Liver (tissue), 9 donors: ENCODE data around the gene OSBPL1A. TPM values are rescaled to one million over a fixed set of nuclear protein-coding genes. Genes with fewer than 3 reads are reported as not detected.

Experiments
- DNase-seq: peaks from one replicate; pipeline ENCODE4 v3.0.0-alpha.2; 2017; ENCODE audit warnings: low spot score
- H3K27ac ChIP-seq, 2 donors: one replicate each; pipeline ENCODE4 v1.7.0; 2013; ENCODE audit warnings: inconsistent platforms in 2 of 2, low read length in 2 of 2, control low read depth in 1 of 2, low read depth in 1 of 2, mild to moderate bottlenecking in 1 of 2
- H3K27me3 ChIP-seq, 4 donors: one replicate each; pipeline versions ENCODE4 v1.6.1 to v1.7.0; 2013; ENCODE audit warnings: low read length in 3 of 4, inconsistent platforms in 1 of 4, mild to moderate bottlenecking in 1 of 4, moderate library complexity in 1 of 4; ENCODE audit not compliant: control insufficient read depth in 4 of 4, insufficient read depth in 4 of 4
- H3K36me3 ChIP-seq, 4 donors: one replicate each; pipeline versions ENCODE4 v1.6.1 to v1.7.0; 2013; ENCODE audit warnings: low read length in 3 of 4, mild to moderate bottlenecking in 3 of 4, low read depth in 1 of 4, moderate library complexity in 1 of 4; ENCODE audit not compliant: control insufficient read depth in 4 of 4, insufficient read depth in 3 of 4
- H3K4me1 ChIP-seq, 4 donors: one replicate each; pipeline versions ENCODE4 v1.6.1 to v1.7.0; 2013; ENCODE audit warnings: low read length in 3 of 4, mild to moderate bottlenecking in 3 of 4, moderate library complexity in 1 of 4; ENCODE audit not compliant: control insufficient read depth in 4 of 4, insufficient read depth in 4 of 4
- H3K4me3 ChIP-seq, 3 donors: one replicate each; pipeline versions ENCODE4 v1.6.1 to v1.7.0; 2013; ENCODE audit warnings: low read length in 3 of 3, control low read depth in 1 of 3, low read depth in 1 of 3, mild to moderate bottlenecking in 1 of 3
- H3K9ac ChIP-seq, 2 donors: one replicate each; pipeline ENCODE4 v1.7.0; 2013; ENCODE audit warnings: low read length in 2 of 2, mild to moderate bottlenecking in 2 of 2, moderate library complexity in 2 of 2, control low read depth in 1 of 2, low read depth in 1 of 2
- H3K9me3 ChIP-seq, 4 donors: one replicate each; pipeline versions ENCODE4 v1.6.1 to v1.7.0; 2013; ENCODE audit warnings: low read length in 3 of 4; ENCODE audit not compliant: control insufficient read depth in 4 of 4
- CTCF ChIP-seq: fragments of 150-350 bp; IDR thresholded peaks from 2 replicates; pipeline ENCODE4 v1.5.1; 2017; ENCODE audit warnings: improper control_type of control experiment, low read depth, low read length; ENCODE audit not compliant: missing input control
- EGR1 ChIP-seq, 2 donors: IDR thresholded peaks; 2 replicates each; pipeline ENCODE4 v1.6.1; 2016 to 2018; ENCODE audit warnings: antibody characterized with exemption in 2 of 2, low read depth in 2 of 2
- GABPA ChIP-seq, 2 donors: IDR thresholded peaks in 1 of 2; conservative IDR thresholded peaks in 1 of 2; 2 replicates each; pipeline ENCODE4 v1.6.1; 2016; ENCODE audit warnings: antibody characterized with exemption in 2 of 2, mild to moderate bottlenecking in 1 of 2, moderate library complexity in 1 of 2
- HNF4G ChIP-seq: IDR thresholded peaks from 2 replicates; pipeline ENCODE4 v1.6.1; 2016; ENCODE audit warnings: antibody characterized with exemption
- JUND ChIP-seq, 2 donors: IDR thresholded peaks; 2 replicates each; pipeline ENCODE4 v1.6.1; 2016; ENCODE audit warnings: antibody characterized with exemption in 2 of 2
- MAX ChIP-seq: IDR thresholded peaks from 2 replicates; pipeline ENCODE4 v1.6.1; 2016; ENCODE audit warnings: antibody characterized with exemption
- NR2F2 ChIP-seq: IDR thresholded peaks from 2 replicates; pipeline ENCODE4 v1.6.1; 2016; ENCODE audit warnings: antibody characterized with exemption
- RAD21 ChIP-seq, 2 donors: IDR thresholded peaks; 2 replicates each; pipeline ENCODE4 v1.6.1; 2016; ENCODE audit warnings: antibody characterized with exemption in 2 of 2, mild to moderate bottlenecking in 2 of 2
- REST ChIP-seq: IDR thresholded peaks from 2 replicates; pipeline ENCODE4 v1.6.1; 2016; ENCODE audit warnings: antibody characterized with exemption, mild to moderate bottlenecking
- SP1 ChIP-seq: IDR thresholded peaks from 2 replicates; pipeline ENCODE4 v1.6.1; 2018; ENCODE audit warnings: antibody characterized with exemption, mild to moderate bottlenecking
- TAF1 ChIP-seq: conservative IDR thresholded peaks from 2 replicates; pipeline ENCODE4 v1.6.1; 2016; ENCODE audit warnings: antibody characterized with exemption, mild to moderate bottlenecking
- WGBS: extraction: QIAGEN DNeasy Blood & Tissue Kit; methylation state at CpG from one replicate; pipeline ENCODE4 v1.1.7; 2013; 5-methylcytosine and 5-hydroxymethylcytosine counted together
- polyA plus RNA-seq, 2 donors: library from polyadenylated mRNA; stranded (reverse) in 1 of 2; unstranded in 1 of 2; fragments of 200-250 nt in 1 of 2; fragments of >200 nt in 1 of 2; fragmentation: Nextera tagmentation in 1 of 2; extraction: Ambion mirVana in 1 of 2; gene quantifications; one replicate each; pipeline versions ENCODE4 v1.2.1 to v1.2.3, GENCODE V29; 2013 to 2015
- total RNA-seq, 2 donors: library from RNA; depleted of rRNA; stranded (reverse); fragments of >200 nt; gene quantifications; one replicate each; pipeline ENCODE4 v1.2.3, GENCODE V29; 2014
- TF ChIP-seq, protein P1 (sequence below): IDR thresholded peaks from 2 replicates; pipeline ENCODE4 v1.6.1; 2016; ENCODE audit warnings: antibody characterized with exemption
- TF ChIP-seq, protein P2 (sequence below): IDR thresholded peaks from 2 replicates; pipeline ENCODE4 v1.6.1; 2016; ENCODE audit warnings: antibody characterized with exemption
- donor health status: healthy.
- donor health status: healthy.
- donor health status: healthy.
- donor health status: healthy.
- donor health status: healthy.

Gene OSBPL1A
- total and polyA plus RNA-seq, 4 donors, result 5.4 to 12.6 (median 8.9) TPM

DNA sequence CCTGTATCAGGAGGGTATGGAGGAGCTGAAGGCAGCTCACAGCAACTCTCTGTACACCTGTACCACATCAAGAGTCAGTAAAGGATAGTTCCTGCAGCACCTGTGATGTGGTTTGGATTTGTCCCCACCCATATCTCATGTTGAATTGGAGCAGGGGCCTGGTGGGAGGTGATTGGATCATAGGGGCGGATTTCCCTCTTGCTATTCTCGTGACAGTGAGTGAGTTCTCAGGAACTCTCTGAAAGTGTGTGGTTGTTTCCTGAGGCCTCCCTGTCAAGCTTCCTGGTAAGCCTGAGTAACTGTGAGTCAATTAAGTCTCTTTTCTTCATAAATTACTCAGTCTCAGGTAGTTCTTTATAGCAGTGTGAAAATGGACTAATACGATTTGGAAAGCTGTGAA is 28.9 kb downstream of the OSBPL1A start:
- Histone ChIP-seq H3K4me3 (no peak overlapping the region), H3K9me3 (no peaks in the 10 kb centered on the region), H3K4me1 (no peaks in the 10 kb centered on the region), H3K27me3 (no peaks in the 10 kb centered on the region), H3K9ac (no peak overlapping the region), H3K36me3 (no peaks in the 10 kb centered on the region), H3K27ac (no peak overlapping the region)
- no peak for DNase-seq
- TF ChIP-seq JUND (IDR thresholded peaks at IDR 0.05) (no peak), MAX (no peak), NR2F2 (no peak), TAF1 (no peak), EGR1 (IDR thresholded peaks at IDR 0.05; ENCODE audit: low read depth in 2 of 2) (no peak), HNF4G (no peak), REST (no peak), RAD21 (IDR thresholded peaks at IDR 0.05) (no peak), GABPA (IDR thresholded peaks at IDR 0.05 in 1 of 2, conservative IDR thresholded peaks at IDR 0.05 in 1 of 2) (no peak)
- WGBS, result 86% methylated on average over 3 of the region's 3 CpGs

DNA sequence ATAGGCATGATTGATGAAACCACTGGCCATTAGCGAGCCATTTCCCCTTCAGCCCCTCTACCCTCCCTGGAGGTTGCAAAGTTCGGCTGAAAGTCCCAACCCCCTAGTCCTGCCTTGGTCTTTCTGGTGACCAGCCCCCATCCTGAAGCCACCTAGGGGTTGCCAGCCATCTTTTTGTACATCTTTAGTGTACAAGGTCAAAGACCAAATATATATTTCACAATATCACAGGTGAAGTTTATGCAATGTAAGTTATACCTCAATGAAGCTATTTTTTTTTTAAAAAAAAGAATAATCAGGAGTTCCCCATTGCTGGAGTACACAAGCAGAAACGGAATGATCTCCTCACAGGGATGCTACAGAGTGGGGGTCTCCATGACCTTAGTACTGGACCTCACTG is 31.3 kb downstream of the OSBPL1A start:
- TF ChIP-seq, protein P1, sequence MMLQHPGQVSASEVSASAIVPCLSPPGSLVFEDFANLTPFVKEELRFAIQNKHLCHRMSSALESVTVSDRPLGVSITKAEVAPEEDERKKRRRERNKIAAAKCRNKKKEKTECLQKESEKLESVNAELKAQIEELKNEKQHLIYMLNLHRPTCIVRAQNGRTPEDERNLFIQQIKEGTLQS, result no peak
- TF ChIP-seq RAD21 (IDR thresholded peaks at IDR 0.05), result no peak
- TF ChIP-seq, protein P2, sequence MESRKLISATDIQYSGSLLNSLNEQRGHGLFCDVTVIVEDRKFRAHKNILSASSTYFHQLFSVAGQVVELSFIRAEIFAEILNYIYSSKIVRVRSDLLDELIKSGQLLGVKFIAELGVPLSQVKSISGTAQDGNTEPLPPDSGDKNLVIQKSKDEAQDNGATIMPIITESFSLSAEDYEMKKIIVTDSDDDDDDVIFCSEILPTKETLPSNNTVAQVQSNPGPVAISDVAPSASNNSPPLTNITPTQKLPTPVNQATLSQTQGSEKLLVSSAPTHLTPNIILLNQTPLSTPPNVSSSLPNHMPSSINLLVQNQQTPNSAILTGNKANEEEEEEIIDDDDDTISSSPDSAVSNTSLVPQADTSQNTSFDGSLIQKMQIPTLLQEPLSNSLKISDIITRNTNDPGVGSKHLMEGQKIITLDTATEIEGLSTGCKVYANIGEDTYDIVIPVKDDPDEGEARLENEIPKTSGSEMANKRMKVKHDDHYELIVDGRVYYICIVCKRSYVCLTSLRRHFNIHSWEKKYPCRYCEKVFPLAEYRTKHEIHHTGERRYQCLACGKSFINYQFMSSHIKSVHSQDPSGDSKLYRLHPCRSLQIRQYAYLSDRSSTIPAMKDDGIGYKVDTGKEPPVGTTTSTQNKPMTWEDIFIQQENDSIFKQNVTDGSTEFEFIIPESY, result no peak
- no peak for TF ChIP-seq GABPA (IDR thresholded peaks at IDR 0.05 in 1 of 2, conservative IDR thresholded peaks at IDR 0.05 in 1 of 2)
- no peak for TF ChIP-seq TAF1
- Histone ChIP-seq H3K27me3 (no peaks in the 10 kb centered on the region), H3K4me1 (no peaks in the 10 kb centered on the region), H3K9me3 (no peaks in the 10 kb centered on the region), H3K4me3 (no peak overlapping the region), H3K27ac (no peak overlapping the region), H3K36me3 (no peaks in the 10 kb centered on the region), H3K9ac (no peak overlapping the region)
- 89% methylated on average over 3 of the region's 3 CpGs for WGBS
- no peak for DNase-seq

DNA sequence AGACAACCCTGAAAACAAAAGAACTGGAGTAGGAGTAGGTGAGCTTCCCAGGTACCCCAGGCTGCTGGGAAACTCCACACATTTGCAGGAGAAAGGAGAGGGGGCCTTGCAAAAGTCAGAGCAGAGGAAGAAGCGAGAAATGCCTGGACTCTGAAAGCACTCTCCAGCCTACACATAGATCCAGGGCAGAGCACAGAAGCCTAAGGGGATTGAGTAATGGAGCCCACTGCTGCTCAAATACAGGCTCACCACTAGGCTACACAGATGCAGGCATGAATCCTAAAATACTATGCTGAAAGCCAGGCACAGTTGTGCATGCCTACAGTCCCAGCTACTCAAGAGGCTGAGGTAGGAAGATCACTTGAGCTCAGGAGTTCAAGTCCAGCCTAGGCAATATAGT is 33.4 kb downstream of the OSBPL1A start:
- 100% methylated on average over 1 of the region's 1 CpG for WGBS
- H3K36me3 ChIP-seq, result no peaks in the 10 kb centered on the region

More for the DNA sequence above, 33.4 kb downstream of the OSBPL1A start:
- no peaks in the 10 kb centered on the region for H3K27me3 ChIP-seq
- no peaks in the 10 kb centered on the region for H3K9me3 ChIP-seq
- H3K9ac ChIP-seq, result no peak overlapping the region
- no peaks in the 10 kb centered on the region for H3K4me1 ChIP-seq
- no peak for DNase-seq
- H3K4me3 ChIP-seq, result no peak overlapping the region
- TF ChIP-seq CTCF (no peak), SP1 (no peak), MAX (no peak)
- TF ChIP-seq, protein P2, result no peak
- H3K27ac ChIP-seq, result no peak overlapping the region
